ENCODE results near the gene IPMK.
"Not testable (repeated sequence)": the region's sequence is repeated elsewhere in the genome, so short reads cannot be mapped to it uniquely, and the experiment has no call there.

IPMK gene

GRCh38 chr10:58266826-58267712 is 625 bp downstream of the IPMK start:
- peak; percentile 64 for DNase-seq

DNA sequence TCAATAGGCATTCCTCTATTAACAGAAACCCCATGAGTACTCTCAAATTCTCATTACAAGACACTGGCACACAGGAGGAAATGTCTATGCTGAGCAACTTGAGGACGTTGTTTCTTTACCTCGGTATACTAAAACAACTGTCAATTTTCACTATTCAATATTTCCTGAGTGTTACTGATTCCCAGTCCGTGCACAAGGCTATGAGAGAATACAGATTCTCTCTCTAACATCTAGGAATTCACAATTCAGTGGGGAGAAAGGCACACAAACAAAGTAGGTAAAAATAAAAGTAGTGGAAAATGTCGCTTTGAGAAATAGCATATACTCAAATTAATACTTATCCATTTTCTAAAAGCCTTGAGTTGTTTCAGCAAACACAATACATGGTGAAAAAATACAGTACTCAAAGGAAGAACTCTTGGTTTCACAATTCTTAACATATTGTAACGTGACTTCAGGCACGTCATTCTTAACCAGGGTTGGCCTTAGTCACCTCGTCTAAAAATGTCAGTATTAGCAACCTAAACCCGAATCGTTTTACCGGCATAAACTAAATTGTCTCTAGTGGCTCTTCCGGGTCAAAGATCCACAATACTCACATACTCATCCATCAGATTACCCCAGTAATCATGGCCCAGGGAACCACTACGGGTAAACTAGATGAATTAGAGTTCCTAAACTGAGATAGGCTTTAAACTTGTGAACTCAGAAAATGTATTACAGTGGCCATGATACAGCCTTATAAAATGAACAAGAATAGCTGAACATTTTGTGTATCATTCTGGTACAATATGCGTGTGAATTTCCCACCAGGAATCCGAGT is 1.5 kb downstream of the IPMK start:
- no peak for DNase-seq

GRCh38 chr10:58265249-58265648 is 2.4 kb downstream of the IPMK start:
- DNase-seq: no peak

DNA sequence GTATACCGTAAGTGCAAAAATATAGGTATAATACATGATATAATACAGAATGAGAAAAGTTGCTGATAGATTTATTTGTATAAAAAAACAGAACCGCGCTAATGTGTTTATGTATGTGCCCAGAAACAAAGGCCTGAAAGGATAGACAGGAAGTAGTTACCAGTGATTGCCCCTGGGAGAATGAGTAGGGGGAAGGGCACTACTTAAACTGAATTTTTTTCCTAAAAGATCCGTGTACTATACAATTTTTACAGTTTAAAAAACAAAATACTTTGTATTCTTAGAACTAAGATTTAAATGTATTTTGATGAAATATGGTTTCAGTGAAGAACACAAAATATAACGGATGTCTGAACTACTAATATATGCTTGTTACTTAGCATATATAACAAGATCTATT is 2.9 kb downstream of the IPMK start:
- DNase-seq: no peak

GRCh38 chr10:58262766-58263165 is 4.9 kb downstream of the IPMK start:
- DNase-seq: no peak

- no peak for DNase-seq
Observed at GRCh38 chr10:58260334-58260733, 7.4 kb downstream of the IPMK start.

DNA sequence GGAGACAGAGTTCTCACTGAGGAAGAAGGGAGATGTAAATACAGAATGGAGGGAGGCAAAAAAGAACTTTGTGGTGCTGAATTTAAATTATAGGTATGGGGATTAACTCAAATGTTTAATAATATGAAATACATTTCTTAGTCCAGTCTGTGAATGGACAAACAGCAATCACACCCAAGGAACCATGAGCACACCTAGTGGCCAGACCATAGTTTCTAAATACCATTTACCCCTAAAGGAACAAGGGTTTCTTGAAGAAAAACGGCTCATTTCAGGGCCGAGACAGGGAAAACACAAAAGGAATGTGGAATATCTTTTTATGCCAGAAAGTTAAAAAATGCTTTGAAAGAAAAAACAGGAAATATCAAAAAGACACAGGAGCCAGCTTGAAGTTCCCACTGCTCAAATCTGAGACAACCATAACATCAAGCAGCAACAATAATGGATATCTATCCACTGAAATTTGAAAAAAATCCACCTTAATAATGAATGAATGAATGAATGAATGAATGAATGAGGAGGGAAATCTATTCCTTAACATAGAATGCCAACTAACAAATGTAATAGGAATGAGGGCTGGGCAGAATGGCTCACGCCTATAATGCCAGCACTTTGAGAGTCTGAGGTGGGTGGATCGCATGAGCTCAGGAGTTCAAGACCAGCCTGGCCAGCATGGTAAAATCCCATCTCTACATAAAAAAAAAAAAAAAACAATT is 8.6 kb downstream of the IPMK start:
- no peak for DNase-seq

DNA sequence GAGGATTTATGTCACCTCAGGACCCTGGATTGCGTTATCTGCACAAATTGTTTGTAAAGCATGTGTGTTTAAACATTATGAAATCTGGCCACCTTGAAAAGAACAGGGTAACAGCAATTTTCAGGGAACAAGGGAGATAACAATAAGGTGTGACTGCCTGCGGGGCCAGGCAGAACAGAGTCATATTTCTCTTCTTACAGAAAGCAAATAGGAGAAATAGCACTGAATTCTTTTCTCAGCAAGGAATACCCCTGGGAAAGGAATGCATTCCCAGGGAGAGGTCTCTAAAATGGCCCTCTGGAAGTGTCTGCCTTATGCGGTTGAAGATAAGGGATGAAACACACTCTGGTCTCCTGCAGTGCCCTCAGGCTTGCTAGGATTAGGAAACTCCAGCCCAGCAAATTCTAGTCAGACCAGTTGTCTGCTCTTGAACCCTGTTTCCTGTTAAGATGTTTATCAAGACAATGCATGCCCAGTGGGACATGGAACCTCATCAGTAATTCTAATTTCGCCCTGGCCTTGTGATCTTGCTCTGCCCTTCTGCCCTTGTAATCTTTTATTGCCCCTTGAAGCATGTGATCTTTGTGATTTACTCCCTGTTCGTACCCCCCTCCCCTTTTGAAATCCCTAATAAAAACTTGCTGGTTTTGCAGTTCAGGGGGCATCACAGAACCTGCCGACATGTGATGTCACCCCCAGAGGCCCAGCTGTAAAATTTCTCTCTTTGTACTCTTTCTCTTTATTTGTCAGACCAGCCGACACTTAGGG is 11.5 kb downstream of the IPMK start:
- not testable (repeated sequence) for DNase-seq

GRCh38 chr10:58254644-58255043 is 13.1 kb downstream of the IPMK start:
- no peak for DNase-seq

DNA sequence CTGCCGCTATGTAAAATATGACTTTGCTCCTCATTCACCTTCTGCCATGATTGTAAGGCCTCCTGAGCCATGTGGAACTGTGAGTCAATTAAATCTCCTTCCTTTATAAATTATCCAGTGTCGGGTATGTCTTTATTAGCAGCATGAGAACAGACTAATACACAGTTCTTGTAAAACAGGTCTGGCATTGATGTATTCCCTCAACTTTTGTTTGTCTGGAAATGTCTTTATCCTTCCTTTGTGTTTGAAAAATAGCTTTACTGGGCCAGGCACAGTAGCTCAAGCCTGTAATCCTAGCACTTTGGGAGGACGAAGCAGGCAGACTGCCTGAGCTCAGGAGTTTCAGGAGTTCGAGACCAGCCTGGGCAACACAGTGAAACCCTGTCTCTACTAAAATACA is 14.5 kb downstream of the IPMK start:
- DNase-seq: no peak

DNA sequence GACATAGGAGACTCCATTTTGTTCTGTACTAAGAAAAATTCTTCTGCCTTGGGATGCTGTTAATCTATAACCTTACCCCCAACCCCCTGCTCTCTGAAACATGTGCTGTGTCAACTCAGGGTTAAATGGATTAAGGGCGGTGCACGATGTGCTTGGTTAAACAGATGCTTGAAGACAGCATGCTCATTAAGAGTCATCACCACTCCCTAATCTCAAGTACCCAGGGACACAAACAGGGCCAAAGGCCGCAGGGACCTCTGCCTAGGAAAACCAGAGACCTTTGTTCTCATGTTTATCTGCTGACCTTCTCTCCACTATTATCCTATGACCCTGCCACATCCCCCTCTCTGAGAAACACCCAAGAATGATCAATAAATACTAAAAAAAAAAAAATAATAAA is 23.0 kb downstream of the IPMK start:
- DNase-seq: not testable (repeated sequence)

- DNase-seq: not testable (repeated sequence)
Observed at GRCh38 chr10:58244242-58244641, 23.5 kb downstream of the IPMK start.

GRCh38 chr10:58243801-58244200 is 23.9 kb downstream of the IPMK start:
- not testable (repeated sequence) for DNase-seq

DNA sequence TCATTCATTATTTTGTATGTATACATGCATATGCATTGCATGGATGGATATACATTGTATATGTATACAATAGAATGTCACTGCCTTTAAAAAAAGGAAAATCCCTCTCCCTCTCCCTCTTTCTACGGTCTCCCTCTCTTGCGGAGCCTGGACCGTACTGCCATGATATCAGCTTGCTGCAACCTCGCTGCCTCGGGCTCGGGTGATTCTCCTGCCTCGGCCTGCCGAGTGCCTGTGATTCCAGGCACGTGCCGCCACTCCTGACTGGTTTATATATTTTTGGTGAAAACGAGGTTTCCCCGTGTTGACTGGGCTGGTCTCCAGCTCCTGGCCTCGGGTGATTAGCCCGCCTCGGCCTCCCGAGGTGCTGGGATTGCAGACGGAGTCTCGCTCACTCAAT is 24.4 kb downstream of the IPMK start:
- DNase-seq: no peak

GRCh38 chr10:58241346-58241745 is 26.3 kb downstream of the IPMK start:
- no peak for DNase-seq

DNA sequence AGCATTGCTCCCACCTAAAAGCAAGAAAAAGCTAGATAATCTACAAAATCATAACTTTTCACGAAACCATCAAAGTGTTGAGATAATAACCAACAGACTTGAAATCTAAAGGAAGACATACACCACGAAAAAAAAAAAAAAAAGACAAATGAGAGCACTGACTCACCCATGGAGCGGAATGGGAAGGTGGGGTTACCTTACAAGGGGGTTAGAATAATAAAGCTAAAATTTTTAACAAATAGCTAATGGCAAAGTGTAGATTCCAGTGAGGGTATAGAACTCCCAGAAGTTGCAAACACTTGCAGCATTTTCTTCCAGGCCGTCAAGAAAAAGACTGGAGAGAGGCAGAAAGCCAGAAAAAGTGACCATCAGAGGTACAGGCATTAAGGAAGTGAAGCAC is 27.2 kb downstream of the IPMK start:
- no peak for DNase-seq

DNA sequence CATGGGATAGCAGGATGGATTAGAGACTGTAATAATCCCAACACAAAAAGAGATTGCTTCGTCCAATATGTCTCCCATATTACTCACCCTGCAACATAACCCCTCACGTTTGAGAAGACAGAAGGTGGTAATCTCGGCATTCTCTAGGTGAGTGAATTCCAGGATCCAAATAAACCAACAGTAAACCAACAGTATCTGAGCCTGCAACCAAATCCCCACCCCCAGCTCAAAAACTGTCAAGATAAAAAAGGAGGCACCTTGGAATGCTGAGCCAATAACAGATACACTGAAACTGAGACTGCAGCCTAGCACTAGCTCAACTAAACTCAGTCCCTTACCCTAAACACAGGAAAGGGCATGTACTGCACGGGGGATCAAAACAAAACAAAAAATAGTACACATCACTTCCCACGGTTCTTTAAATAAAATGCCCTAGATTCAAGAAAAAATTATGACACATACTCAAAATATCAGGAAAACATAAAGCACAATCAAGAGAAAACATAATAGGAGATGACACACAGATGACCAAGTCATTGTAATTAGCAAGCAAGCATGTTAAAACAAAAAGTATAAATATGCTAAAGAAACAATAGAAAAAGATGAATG is 28.0 kb downstream of the IPMK start:
- DNase-seq: no peak

- DNase-seq: no peak
Observed at GRCh38 chr10:58237014-58237834, 30.5 kb downstream of the IPMK start.

DNA sequence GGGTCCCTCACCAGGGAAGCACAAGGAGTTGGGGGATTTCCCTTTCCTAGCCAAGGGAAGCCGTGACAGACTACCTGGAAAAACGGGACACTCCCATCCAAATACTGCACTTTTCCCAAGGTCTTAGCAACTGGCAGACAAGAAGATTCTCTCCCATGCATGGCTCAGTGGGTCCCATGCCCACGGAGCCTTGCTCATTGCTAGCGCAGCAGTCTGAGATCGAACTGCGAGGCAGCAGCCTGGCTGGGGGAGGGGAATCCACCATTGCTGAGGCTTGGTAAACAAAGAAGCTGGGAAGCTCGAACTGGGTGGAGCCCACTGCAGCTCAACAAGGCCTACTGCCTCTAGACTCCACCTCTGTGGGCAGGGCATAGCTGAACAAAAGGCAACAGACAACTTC is 37.8 kb downstream of the IPMK start:
- not testable (repeated sequence) for DNase-seq

DNA sequence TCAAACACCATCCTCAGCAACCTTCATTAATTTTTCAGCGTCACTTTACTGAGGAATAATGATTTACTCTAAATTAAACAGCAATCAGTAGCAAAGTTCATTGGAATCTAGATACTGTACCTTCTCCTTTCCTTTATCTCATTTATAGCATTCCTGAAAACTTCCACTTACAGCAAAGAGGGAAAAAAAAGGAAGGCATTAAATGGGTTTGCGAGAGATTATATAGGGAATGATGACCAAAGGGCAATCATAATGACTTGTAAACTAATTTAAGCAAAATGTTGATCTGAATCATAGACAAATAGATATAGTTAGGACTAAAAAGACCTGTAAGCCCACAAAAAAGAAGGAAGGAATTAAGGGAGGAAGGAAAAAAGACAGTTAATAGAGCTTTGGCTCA is 42.0 kb downstream of the IPMK start:
- no peak for DNase-seq

GRCh38 chr10:58220769-58221451 is 46.8 kb downstream of the IPMK start:
- no peak for DNase-seq

Measured in right forelimb (tissue), 1 donor.